GM18870 (cell line): ENCODE results near the gene RPEL1.

Experiments used
- ATAC-seq: cut with Tn5 transposase; IDR thresholded peaks from one replicate; pipeline ENCODE4 v1.9.1; 2021; ENCODE audit warnings: moderate library complexity; ENCODE audit not compliant: unreplicated experiment

The RPEL1 gene

DNA sequence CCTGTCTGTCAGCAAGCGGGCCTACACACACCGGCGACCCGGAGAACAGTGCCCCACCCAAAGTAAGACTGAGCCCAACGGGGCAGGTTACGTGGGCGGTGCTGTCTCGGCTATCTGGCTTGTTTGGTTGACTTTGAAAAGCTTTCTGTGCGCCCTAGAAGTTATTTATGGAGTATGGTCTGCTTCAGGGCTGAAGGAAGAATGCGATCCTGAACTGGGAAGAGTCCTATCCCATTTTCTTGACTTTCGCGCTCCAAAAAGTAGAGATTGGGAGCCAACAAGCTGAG, 32.8 kb downstream of the RPEL1 start:
- ATAC-seq, result no peak

DNA sequence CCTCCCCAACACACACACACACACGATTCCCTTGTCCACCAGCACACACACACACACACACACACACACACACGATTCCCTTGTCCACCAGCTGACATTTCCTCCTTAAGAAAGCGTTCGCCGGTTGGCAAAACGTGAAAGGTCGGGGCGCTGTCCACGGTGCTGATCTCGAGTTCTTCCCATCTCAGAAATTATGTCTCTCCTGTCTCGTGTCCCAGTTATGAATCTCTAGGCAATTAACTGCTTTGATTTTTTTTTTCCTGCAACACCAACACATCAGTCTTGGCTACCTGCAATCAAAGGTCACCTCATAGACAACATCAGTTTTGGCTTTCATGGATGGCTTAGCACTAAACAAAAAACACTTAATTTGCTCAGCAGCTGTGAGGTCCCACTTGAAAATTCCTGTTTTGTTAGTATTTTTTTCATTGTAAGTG, 33.2 kb downstream of the RPEL1 start:
- ATAC-seq, result no peak

DNA sequence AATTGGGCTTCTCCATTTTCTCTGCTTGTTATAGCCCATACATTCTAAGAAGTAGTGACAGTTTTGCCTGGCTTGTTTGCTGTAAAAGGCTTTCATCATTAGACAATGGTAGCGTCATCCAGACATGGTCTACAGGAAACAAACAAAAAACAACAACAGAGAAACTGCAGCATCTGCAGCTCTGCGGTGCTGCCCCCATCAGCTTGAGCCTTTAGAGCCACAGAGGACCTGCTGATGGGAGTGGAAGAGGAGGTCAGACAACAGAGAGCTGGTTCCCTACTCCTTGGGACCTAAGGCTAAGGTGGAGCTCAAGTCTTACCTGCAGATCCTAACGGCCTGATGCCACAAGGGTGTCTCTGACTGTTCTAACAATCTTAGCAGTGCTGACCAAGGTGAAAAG, 34.3 kb downstream of the RPEL1 start:
- no peak for ATAC-seq

DNA sequence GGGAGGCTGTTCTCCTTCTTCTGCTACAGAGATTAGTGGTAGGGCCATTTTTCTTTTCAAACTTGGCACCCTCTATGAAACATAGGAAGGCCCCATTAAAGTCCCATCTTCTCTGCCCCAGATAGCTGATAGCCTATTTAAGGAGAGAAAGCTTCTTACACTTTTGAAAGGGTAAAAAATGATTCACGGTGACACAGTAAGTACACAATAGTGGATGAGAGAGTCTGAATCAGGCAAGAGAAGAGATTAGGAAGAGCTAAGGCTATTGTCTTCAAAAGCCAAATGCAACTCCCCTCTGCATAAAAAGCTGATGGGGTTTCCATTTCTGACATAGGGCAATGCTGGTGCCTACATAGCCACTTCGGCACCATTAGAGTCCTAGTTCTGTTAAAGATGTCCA, 34.8 kb downstream of the RPEL1 start:
- ATAC-seq, result no peak

DNA sequence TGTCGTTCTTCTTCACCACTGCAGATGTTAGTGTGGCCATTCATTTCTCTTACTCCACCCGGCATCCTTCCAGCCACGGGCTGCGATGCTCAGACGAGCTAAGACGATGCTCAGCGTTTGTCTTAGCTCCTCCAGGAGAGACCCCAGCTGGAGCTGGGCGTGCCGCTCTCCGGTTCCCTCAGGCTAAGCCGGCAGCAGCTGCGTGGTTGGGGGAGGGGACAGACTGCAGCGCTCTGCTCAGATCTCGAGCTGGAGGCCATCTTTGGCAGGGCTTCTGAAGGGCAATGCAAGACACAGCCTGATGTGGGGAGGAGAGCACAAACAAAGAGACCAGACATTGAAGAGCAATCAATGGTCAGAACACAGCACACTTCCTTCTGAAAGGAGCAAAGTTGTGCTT, 36.1 kb downstream of the RPEL1 start:
- no peak for ATAC-seq

DNA sequence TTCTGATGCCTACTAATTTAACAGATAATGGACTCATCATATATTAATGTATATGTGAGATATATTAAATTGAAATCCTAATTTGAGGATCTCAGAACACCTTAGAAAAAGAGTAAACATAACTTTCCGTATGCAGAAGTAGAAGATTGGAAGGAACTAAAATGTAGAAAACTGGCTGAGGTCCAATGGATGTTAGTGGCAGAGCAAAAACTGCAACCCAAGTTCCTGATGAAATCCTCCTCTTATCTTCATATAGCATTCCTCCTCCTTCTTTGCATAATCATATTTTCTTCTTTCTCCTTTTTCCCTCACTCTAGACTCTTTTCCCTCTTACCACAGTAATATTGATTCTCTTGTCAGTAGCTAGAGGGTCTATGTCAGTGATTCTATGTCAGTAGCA, 37.3 kb downstream of the RPEL1 start:
- no peak for ATAC-seq

DNA sequence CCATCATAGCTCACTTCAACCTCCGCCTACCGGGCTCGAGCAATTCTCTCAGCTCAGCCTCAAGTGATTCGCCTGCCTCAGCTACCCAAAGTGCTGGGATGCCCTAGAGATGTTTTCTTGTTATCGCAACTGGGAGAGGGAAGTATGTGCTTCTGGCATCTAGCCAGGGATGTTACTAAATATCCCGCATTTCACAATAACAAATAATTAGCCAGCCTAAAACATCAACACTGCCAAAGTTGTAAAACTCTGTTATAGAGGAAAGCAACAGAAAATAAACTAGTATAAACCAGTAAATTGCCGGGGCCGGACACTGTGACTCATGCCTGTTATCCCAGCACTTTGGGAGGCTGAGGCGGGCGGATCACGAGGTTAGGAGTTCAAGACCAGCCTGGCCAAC, 38.5 kb downstream of the RPEL1 start:
- ATAC-seq, result no peak

DNA sequence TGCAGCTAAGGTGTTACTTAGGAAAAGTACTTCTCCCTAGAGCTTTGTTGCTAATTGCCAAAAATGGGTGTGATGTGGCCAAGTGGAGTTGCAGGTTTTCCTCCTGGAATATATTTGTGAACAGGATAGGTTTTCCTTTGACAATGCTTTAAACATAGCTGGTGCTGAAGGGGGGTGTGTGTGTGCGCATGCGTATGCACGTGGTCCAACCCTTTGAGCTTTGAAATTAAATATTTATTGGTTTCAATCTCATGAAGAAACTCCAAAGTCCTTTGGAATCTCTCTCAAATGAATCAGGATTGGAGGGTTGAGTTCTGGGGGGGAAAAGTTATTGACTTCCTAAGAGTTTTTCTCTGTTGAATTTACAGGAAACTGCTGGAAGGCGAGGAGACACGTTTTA, 42.3 kb downstream of the RPEL1 start:
- no peak for ATAC-seq

DNA sequence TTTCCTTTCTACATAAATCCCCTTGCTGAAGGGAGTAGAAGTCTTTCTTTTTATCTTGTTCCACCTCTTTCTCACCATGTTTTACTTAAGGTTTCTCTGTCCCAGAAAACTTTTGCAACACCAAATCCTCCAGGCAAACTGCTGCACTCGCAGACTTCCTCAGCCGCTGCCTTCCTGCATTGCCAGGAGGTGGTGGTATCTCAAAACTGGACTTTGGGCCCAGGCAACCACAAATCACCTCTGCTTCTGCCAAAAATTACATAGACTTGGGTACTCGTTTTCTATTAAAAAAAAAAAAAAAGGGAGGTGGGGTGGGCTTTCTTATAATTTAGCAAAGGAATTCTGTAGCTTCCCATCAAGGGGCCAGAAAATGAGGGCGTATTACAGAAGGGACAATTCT, 45.9 kb downstream of the RPEL1 start:
- no peak for ATAC-seq

DNA sequence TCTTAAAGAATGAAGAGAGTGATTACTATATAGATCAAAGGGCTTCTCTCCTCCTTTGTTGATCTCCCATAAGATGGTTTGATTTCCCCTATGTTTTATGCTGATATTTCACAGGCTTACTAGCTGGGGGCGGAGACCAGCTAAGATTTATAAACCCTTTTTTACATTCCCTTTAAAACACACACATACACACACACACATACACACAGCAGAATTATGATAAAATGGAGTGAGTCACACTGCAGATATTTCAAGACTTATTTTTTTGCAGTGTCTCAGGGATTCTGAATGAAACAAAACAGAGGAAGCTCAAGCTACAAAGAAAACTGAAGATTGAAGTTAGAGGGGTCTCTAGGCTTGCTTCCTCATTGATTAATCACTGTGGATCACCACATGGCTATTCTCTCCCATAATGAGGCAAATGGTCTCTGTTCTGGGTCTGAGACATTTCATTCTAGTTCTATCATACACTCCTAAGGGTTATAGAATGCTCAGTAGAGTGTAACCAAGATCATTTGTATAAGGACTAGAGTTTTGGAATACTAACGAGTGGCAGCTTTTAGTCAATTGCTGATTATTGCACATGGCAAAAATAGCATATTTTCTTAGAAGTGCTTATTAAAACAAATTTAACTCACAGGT, 49.8 kb downstream of the RPEL1 start:
- no peak for ATAC-seq
